ENCODE results near the gene TPRG1L.

The TPRG1L gene

DNA sequence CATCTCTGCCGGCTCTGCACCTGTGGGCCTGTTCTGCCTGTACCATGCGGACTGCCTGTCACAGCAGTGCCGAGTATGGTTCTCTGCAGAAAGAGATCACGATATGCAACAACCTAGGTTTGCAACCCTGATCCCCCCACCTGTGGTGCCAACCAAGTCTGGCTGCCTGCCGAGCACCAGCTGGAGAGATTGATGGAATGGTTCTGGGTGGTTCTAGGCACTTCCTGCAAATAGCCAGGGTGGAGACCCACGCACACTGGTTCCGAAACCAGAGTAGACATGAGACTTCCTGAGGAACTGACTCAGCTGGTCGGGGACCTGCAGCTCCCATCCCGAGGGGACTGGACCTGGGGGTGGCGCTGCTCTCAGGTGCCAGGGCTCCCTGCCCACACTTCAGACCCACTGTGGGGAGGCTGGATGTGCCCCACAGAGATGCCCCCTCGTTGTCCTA is 5.4 kb downstream of the TPRG1L start:
- no peak for DNase-seq

DNA sequence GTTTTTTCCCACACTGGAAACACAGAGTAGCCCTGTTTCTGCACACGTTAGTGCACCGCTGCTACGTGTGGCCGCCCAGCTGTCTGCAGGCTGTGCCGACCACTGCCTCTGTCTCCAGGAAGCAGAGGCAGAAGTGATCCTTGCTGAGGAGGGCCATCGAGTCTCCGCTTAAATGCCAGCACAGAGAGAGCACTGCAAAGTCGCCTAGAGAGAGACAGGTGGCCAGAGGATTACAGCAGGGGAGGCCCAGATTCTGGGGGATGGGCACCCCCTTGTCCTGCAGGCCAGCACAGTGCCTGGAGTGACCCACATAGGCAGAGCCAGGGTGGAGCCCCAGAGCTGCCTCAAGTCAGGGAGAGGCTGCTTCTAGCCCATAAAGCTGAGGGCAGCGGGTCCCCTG is 6.1 kb downstream of the TPRG1L start:
- DNase-seq: no peak

DNA sequence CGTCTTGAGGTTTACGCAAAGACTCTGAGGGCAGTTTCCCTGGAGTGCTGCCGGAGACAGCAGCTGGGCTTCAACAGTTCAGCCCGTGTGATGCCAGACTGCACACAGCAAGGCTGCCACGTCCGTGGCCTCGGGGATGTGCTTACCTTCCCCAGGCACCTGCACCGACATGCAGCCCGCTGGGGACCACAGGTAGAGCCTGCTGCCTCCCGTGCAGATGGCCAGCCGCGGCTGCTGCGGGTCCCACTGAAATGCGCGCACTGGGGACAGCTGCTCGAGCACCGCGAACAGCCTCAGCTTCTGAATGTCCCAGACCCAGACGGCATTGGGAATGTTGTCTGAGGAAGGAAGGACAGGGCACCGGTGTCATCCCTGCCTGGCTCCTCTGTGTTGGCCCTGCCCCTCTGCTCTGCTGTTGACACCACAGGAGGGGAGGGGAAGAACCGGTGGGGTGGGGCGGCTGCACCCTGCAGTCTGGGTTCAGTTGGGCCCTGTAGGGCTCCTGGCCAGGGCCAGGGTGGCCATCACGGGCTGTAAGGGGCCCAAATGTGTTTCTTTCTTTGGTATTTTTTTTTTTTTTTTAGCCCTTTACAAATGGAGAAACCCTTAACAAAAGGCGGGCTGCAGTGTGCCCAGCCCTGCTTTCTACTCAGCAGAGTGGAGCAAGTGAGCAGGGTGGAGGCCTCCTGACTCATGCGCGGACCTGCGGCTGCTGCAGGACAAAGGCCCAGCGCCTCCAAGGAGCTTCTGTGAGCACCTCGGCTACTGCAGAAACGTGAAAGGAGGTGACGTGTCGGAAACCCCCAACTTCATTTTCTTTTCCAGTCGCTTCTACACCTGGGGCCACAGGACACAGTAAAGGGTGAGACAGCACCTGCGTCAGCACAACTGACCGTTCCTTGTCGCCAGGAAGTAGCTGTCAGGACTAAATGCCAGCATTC is 6.8 kb downstream of the TPRG1L start:
- DNase-seq: no peak

DNA sequence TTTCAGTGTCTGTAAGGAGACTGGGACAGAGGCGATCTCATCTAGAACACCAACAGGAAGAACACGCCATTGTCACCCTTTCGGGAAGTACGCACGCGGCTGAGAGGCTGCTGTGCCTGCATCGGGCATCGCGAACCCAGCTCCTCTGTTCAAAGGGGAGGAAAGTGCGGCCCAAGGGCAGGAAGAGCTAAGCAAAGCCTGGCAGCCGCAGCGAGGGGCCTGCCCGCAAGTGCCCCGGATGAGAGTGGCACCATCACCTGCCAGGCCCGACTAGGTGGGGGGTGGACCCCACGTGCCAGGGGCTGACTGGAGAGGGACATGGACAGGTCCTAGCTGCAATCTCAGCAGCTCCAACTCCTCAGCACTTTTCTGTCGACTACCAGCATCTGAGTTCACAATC is 7.5 kb downstream of the TPRG1L start:
- no peak for DNase-seq

DNA sequence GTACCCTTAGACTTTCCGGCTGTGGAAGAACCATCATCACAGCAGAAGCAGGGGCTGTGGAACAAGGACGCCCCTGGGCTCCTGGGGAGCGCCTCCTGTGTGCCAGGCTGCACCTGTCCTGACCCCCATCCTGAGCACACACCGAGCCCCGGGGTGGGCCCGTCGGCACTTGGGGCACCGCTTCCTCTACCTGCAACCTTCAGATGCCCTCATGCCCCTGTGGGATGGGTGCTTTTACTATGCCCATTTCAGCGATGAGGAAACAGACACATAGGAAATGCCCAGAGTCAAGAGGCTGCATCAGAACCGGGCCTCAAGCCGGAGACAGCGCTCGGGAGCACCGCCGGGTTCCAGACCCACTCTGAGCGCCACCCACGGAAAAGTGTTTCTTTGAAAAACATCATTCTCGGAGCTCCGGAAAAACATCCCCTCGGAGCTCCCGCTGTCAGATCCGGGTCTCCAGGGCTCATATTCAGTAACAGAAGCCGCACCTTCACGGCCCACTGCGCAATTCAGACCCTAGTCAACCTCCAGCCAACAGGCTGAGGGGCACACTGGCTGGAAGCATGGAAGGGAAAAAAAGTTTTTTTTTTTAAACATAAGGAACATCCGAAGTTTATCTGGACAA is 8.0 kb downstream of the TPRG1L start:
- no peak for DNase-seq

DNA sequence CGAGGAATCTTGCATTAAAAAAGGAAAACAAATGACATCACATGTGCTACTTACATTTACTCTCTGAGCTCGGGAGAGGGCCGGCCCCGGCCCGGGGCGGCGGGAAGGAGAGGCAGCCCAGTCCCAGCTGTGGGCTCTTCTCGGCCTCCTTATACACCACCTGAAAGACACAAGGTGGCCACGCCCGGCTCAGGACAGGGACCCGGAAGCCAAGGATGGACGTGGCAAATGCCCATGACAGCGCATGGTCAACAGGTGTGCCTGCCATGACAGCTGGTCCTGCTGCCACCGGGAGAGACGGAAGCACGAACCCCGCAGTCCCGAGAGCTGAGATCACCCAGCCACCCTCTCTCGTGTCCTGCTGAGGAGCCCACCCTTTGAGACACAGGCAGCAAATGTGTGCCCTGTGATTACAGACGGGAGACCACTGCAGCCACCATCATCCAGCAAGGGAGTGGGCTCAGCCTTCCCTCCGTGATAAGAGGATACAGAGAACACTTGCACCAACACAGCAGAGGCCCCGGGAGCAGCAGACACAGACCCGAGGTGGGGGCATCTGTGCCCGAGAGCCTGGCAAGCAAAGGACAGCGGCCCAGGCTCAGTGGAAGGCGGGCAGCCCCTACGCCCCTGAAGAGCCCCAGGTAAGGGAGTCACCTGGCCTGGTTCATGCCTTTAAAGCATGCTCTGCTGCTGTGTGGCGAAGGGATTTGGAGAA is 8.7 kb downstream of the TPRG1L start:
- DNase-seq: no peak

DNA sequence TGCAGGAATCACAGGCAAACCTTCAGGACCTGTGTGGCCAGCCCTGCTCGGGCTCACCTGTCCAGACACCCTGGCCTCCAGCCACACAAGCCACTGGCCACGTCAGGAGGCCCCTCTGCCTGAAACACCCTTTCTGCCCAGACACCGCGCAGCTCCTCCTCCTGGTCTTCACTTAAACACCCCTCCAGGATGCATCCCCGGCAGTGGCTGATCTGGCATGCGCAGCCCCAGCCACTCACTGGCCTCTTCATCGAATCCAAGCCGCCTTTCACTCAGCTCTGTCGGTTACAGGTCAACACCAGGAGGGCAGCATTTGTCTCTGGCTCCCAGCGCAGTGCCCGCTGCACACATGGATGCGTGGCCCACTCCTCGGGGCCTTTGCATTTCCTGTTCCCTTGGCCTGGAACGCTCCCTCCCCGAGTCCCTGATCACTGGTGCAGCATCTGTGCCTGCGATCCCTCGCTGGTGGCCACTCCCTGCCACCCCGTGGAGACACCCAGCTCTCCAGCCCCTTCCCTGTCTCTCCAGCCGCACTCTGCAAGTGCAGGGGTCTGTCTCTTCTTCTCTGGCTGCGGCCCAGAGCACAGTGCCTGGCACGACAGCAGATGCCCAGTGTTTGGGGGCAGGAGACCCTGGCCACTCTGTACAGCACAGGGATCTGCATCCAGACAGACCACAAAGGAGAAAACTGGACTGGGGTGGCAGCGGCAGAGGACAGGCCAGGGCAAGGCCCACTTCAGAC is 9.4 kb downstream of the TPRG1L start:
- no peak for DNase-seq

DNA sequence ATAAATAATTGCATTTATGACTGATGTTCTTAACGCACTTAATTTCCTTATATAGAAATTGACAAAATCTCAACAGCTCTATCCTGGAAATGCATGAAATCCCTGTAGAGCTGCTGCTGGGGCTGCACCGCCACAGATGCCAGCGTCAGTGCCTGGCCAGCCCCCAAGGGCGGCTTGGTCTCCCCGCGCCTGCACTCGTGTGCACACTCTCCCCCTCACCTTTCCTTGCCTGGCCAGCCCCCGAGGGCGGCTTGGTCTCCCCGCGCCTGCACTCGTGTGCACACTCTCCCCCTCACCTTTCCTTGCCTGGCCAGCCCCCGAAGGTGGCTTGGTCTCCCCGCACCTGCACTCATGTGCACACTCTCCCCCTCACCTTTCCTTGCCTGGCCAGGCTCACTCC is 11.3 kb downstream of the TPRG1L start:
- DNase-seq: no peak

DNA sequence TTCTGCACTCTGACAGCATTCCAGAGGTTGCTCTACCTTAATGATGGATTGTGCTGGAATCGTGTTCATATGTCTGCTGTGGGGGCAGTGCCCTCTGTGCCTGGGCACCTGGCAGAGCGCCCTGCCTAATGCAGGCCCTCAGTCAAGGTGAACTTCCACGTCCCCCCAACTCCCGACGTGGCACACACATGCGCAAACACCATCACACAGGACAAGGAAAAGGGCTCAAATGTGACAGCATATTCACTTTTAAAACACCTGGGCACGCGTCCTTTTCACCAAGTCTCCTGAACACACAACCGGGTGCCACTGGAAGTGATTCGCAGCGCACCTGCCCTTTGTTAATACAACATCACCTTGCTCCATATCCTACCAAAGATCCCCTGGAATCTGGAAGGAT is 11.7 kb downstream of the TPRG1L start:
- DNase-seq: no peak

DNA sequence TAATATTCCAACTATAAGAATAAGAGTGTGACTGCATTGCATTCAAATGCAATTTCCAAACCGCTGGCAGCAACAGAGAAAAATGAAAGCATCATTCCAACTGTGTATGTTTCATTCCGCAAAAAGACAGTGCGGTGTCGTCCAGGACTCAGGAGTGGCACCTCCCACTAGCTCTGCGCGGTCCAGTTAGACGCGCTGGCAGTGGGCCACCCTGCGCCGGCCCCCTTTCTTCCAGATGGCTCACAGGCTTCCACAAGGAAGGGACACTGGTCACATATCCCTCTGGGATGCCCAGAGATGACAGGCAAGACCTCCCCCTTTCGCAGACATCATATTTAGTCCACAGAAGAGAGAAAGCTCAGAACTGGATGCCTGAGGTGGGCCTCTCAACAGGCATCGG is 13.2 kb downstream of the TPRG1L start:
- DNase-seq: no peak

DNA sequence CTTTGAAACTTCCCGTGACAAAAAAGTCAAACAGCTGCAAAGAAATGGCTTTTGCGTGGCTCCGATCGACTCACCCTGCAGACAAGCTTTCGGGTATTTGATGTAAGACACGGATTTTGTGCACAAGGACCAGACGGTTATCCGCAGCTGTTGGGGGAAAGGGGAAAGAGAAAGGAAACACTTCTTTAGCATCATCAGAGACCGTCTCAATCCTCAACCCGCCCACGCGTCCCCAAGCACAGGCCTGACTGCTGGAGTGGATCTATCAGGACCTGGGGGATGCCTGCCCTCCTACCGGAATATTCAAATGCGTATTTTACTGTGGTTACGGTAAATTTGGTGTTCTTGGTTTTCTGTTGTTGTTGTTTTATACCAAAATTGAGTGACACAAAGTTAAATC is 13.9 kb downstream of the TPRG1L start:
- no peak for DNase-seq

DNA sequence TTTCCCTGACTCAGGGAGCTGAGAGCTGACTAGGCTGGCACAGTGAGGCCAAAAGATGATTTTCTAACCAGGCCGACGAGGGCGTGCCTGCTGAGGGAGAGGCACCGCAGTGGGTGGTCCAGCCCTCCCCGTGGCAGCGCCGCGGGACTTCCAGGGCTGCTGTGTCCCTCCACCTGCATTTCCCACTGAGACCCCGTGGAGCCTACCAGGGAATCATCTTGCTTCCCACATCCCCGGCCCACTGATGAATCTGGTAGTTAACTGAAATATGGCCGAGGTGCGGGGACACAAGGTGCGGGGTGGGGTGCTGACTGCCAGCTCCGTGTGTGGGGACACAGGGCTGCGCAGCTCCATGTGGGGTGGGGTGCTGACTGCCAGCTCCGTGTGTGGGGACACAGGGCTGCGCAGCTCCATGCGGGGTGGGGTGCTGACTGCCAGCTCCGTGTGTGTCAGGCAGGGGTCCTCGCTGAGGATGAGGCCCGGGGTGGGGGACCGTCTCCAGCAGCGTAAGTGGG is 14.6 kb downstream of the TPRG1L start:
- DNase-seq: no peak

DNA sequence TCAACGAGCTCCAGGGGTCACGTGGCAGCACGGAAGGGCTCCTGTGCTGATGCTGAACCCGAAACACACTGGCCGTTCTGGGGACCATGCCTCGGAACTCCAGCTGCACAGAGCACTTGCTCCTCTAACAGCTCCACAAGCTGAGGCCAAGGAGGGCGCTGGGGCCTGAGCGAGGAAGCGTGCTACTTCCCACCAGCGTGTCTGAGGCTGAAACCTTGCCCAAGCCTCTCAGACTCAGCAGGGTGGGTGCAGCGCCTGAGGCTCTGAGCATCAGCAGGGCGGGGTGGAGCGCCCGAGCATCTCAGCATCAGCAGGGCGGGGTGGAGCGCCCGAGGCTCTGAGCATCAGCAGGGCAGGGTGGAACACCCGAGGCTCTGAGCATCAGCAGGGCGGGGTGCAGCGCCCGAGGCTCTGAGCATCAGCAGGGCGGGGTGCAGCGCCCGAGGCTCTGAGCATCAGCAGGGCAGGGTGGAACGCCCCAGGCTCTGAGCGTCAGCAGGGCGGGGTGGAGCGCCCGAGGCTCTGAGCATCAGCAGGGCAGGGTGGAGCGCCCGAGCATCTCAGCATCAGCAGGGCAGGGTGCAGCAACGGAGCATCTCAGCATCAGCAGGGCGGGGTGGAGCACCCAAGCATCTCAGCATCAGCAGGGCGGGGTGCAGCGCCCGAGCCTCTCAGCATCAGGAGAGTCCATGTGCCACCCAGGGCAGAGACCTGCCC is 15.5 kb downstream of the TPRG1L start:
- no peak for DNase-seq

DNA sequence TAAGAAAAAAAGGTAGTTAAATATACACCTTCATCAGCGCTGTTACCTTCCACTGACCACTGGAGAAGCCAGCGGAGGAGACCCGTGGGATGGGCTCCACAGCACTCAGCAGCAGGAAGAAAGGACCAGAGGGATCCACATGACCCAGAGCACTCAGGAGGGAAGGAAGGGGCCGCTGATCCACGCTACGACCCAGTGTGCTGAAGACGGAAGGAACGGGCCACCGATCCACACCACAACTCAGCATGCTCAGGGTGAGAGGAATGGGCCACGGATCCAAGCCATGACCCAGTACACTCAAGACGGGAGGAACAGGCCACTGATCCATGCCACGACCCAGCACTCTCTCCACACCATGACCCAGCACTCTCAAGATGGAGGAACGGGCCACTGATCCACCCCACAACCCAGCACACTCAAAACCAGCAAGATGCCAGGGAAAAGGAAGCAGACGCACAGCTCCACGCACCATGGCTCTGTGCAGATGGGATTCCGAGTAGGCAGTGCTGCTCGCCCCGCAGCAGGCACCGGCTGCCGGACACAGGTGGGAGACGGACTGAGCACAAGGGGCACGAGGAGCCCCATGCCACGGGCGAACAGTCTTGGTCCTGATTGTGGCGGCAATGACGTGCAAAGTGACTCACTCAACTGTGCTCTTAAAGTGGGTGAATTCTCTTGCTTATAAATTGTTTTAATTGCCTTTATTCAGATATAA is 16.4 kb downstream of the TPRG1L start:
- no peak for DNase-seq

DNA sequence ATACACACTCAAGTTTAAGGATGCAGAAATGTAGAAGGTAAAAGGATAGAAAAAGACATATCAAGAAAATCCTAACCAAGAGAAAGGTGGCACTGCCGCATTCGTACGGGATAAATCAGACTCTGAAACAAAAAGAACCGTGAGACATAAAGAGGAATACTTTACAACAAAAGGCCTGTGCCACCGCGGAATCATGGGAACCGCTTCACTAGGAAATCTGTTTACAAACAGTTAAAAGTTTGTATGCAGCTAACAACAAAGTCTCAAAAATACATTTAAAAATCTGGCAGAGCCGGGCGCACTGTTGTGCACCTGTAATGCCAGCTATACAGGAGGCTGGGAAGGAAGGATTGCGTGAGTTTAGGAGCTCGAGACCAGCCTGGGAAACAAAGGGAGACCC is 17.0 kb downstream of the TPRG1L start:
- DNase-seq: no peak

DNA sequence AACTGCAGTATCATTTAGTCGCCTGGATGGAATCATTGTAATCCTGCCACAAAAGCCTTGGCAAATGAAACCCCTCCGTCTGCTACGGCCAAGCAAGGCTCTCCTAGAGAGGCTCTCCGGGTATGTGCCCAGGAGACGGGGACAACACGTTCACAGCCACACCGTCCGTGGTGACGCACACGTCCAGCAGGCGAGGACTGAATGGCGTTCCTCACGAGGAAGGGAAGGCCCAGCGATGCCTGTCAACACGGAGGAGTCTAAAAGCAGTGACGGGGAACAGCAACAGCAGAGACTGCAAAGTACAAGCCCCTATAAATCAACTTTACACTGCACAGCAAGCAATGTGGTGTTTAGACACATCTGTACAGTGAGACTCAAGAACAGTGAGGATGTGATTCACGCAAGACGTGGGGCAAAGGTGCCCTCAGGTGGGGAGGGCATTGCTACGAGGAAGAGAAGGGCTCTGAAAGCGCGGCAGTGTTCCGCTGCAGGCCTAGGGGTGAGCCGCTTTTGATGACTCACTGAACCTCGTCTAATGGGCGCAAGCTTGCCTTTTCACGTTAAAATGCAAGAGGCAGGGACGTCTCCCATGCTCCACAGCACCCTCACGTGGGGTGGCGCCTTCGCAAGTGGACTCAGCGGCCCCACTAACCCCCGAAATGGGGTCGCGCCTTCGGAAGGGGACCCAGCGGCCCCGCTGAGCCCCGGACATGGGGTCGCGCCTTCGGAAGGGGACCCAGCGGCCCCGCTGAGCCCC is 18.3 kb downstream of the TPRG1L start:
- DNase-seq: no peak

DNA sequence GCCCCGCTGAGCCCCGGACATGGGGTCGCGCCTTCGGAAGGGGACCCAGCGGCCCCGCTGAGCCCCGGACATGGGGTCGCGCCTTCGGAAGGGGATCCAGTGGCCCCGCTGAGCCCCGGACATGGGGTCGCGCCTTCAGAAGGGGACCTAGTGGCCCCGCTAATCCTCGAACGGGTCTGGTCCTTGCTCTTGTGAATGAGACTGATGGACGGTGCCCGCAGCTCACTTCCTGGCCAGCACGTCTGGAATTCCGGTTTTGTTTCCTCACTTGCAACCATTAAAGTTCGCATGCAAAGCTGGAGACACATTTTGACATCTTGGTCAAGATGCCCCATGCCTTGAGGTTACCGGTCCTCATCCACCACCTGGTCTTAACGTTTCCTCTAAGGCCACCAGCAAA is 19.5 kb downstream of the TPRG1L start:
- no peak for DNase-seq

DNA sequence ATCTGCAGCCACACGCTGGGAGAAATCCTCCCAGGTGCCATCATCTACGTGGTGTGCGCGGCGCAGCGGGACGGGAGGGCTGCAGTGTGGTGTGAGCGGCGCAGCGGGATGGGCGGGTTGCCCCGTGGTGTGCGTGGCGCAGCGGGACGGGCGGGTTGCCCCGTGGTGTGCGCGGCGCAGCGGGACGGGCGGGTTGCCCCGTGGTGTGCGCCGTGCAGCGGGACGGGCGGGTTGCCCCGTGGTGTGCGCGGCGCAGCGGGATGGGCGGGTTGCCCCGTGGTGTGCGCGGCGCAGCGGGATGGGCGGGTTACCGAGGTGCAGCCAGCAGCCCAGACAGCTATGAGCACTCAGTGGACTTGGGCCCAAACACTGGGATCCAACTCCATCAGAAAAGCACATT is 20.4 kb downstream of the TPRG1L start:
- DNase-seq: no peak

DNA sequence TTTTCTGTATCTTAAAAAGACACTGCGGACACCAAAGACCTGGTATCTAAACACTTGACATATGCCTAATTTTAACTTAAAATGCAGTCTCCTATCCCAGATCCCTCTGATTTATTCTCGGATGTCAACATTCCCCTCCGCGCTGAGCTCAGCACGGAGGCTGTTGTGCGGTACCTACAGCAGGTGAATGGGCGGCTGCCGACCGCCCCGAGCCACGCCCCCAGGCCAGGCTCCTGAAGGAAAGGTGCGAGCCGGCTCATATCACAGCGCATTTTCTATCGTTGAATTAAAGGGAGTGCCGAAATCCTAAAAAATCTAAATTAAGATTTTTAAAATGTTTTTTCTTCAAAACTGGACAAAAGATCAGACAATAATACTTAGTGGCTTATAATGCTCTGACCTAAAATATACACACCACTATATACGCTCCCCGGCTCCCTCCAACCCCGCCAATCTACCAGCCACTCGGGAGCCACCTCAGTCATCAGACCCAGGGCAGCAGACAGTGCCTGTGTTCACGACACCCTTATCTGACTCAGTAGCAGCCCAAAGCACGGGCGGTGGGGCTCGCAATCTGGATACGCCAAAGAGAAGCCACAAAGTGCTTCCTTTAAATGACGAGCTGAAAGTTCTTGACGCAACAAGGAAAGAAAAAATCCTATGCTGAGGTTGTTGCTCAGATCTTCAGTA is 21.0 kb downstream of the TPRG1L start:
- DNase-seq: no peak

DNA sequence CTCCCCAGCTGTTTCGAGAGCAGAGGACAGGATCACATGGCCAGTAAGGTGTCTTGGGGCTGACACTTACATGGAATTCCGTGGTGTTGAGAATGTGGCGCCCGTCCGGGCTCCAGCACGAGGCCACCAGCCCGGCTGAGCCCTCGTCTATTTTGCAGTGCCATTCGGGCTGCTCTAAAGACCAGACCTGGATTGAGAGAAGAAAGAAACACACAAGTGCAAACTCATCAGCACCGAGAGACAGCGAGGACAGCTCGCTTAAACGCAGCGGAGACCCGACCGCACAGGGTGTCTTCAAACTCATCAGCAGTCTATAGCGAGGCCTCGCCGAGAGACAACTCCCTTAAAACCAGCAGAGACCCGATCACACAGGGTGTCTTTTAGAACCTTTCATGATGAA is 21.8 kb downstream of the TPRG1L start:
- DNase-seq: no peak
